ENCODE results near the gene RPL29. TPM values are rescaled to one million over a fixed set of nuclear protein-coding genes. Genes with fewer than 3 reads are reported as not detected.
A peak's percentile ranks its signal among the peaks of the same experiment; 100 is the strongest.

Gene RPL29
- total RNA-seq, 2 donors from 2014 or later, result 586 to 682 TPM

- ATAC-seq (no peak), DNase-seq (no peak)
- intact Hi-C loops (cut with DNase I), result no loop called here
These were observed 33.8 kb upstream of the RPL29 start for GRCh38 chr3:52029535-52029934.

GRCh38 chr3:52029053-52029452 is 33.4 kb upstream of the RPL29 start:
- ATAC-seq (peak; percentile 16 to 58), DNase-seq (no peak)

GRCh38 chr3:52028572-52028971 is 32.9 kb upstream of the RPL29 start:
- intact Hi-C loops (cut with DNase I), result no loop called here
- ATAC-seq (peak; percentile 73 to 81), DNase-seq (peak; percentile 76)

More at GRCh38 chr3:52029053-52029452, 33.4 kb upstream of the RPL29 start:
- intact Hi-C loops (cut with DNase I), result no loop called here

- intact Hi-C loops (cut with DNase I), result no loop called here
- no peak for ATAC-seq
- DNase-seq, result no peak
These were observed 30.3 kb upstream of the RPL29 start for GRCh38 chr3:52026041-52026440.

GRCh38 chr3:52025453-52025852 is 29.8 kb upstream of the RPL29 start:
- ATAC-seq (no peak), DNase-seq (no peak)
- intact Hi-C loops (cut with DNase I), result no loop called here

GRCh38 chr3:52024765-52025452 is 29.2 kb upstream of the RPL29 start:
- ATAC-seq, result no peak
- DNase-seq, result no peak
- intact Hi-C loops (cut with DNase I), result no loop called here

GRCh38 chr3:52023860-52024764 is 28.4 kb upstream of the RPL29 start:
- intact Hi-C loops (cut with DNase I), result no loop called here
- DNase-seq (no peak), ATAC-seq (no peak)

- no peak for DNase-seq
- intact Hi-C loops (cut with DNase I), result no loop called here
These were observed 27.5 kb upstream of the RPL29 start for GRCh38 chr3:52023101-52023770.

GRCh38 chr3:52022323-52023100 is 26.8 kb upstream of the RPL29 start:
- intact Hi-C loops (cut with DNase I), result no loop called here
- peak; percentile 58 for DNase-seq
- ATAC-seq, result peak; percentile 27 to 29

More at GRCh38 chr3:52023101-52023770, 27.5 kb upstream of the RPL29 start:
- no peak for ATAC-seq

- ATAC-seq (peak; percentile 3 to 27), DNase-seq (peak; percentile 71)
- intact Hi-C loops (cut with DNase I), result no loop called here
These were observed 26.0 kb upstream of the RPL29 start for GRCh38 chr3:52021489-52022268.

- DNase-seq, result no peak
These were observed 25.1 kb upstream of the RPL29 start for GRCh38 chr3:52020796-52021195.

GRCh38 chr3:52019352-52020080 is 23.8 kb upstream of the RPL29 start:
- peak; percentile 79 for DNase-seq
- intact Hi-C loops (cut with DNase I), result no loop called here
- peak; percentile 71 to 80 for ATAC-seq

More at GRCh38 chr3:52020796-52021195, 25.1 kb upstream of the RPL29 start:
- intact Hi-C loops (cut with DNase I), result no loop called here
- no peak for ATAC-seq

- intact Hi-C loops (cut with DNase I), result no loop called here
- DNase-seq, result no peak
These were observed 22.8 kb upstream of the RPL29 start for GRCh38 chr3:52018319-52019000.

GRCh38 chr3:52017586-52017985 is 21.9 kb upstream of the RPL29 start:
- ATAC-seq, result no peak
- intact Hi-C loops (cut with DNase I), result no loop called here
- no peak for DNase-seq

More at GRCh38 chr3:52018319-52019000, 22.8 kb upstream of the RPL29 start:
- no peak for ATAC-seq

GRCh38 chr3:52015438-52016228 is 19.9 kb upstream of the RPL29 start:
- DNase-seq (no peak), ATAC-seq (no peak)
- intact Hi-C loops (cut with DNase I), result no loop called here

GRCh38 chr3:52014613-52015012 is 18.9 kb upstream of the RPL29 start:
- intact Hi-C loops (cut with DNase I), result no loop called here
- DNase-seq (no peak), ATAC-seq (no peak)
